GM19193 (cell line): ENCODE results near the gene MALL.

Experiments
- POLR2A ChIP-seq: IDR thresholded peaks from 4 replicates; pipeline ENCODE4 v1.6.1; 2011; ENCODE audit not compliant: insufficient read depth, insufficient read length; ENCODE audit errors: extremely low read depth

Gene MALL

GRCh38 chr2:110115291-110116032 is at the start of gene MALL:
Gene MALL, minus strand, starts transcription at chr2:110115822. Its CDS starts 30 bp downstream, at chr2:110115792.
- TF ChIP-seq POLR2A = no peak

GRCh38 chr2:110157153-110157793 is 41.7 kb upstream of the MALL start:
- no peak for TF ChIP-seq POLR2A

GRCh38 chr2:110153416-110153815 is 37.8 kb upstream of the MALL start:
- no peak for TF ChIP-seq POLR2A

GRCh38 chr2:110152943-110153342 is 37.3 kb upstream of the MALL start:
- no peak for TF ChIP-seq POLR2A

- TF ChIP-seq POLR2A = no peak
Observed at GRCh38 chr2:110149330-110150220, 34.0 kb upstream of the MALL start.

GRCh38 chr2:110146945-110147332 is 31.3 kb upstream of the MALL start:
- TF ChIP-seq POLR2A = no peak

GRCh38 chr2:110146183-110146944 is 30.7 kb upstream of the MALL start:
- TF ChIP-seq POLR2A = no peak

- TF ChIP-seq POLR2A = no peak
Observed at GRCh38 chr2:110143982-110144381, 28.4 kb upstream of the MALL start.

GRCh38 chr2:110140401-110140800 is 24.8 kb upstream of the MALL start:
- no peak for TF ChIP-seq POLR2A

- no peak for TF ChIP-seq POLR2A
Observed at GRCh38 chr2:110134025-110134424, 18.4 kb upstream of the MALL start.

- TF ChIP-seq POLR2A = no peak
Observed at GRCh38 chr2:110131166-110131565, 15.5 kb upstream of the MALL start.

GRCh38 chr2:110130757-110131156 is 15.1 kb upstream of the MALL start:
- no peak for TF ChIP-seq POLR2A

GRCh38 chr2:110126906-110127305 is 11.3 kb upstream of the MALL start:
- TF ChIP-seq POLR2A = no peak

- no peak for TF ChIP-seq POLR2A
Observed at GRCh38 chr2:110126086-110126773, 10.6 kb upstream of the MALL start.
